ENCODE measurements around the gene LLCFC1. TPM values are rescaled to one million over a fixed set of nuclear protein-coding genes. Genes with fewer than 3 reads are reported as not detected.
A peak's percentile ranks its signal among the peaks of the same experiment; 100 is the strongest.
"Not testable (repeated sequence)": the region's sequence is repeated elsewhere in the genome, so short reads cannot be mapped to it uniquely, and the experiment has no call there.

LLCFC1 gene
- total and polyA plus RNA-seq, 5 donors = not detected

DNA sequence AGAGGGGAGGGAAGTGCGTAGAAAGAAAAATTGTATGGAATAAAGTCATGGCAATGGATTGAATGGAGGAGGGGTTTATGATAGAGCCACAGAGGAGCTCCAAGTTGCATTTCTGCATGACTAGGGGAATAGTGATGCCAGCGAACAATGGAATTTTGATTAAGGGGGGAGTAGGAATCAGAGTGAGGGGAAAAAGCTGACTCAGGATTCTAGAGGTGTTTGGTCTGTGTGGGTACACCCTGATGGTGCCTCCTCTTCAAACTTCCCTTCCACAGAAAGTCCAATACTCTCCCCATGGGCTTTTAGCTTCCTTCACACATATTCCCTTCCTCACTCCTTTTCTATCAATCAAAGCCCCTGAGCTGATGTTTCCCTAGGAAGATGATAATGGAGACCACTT, 24.7 kb downstream of the LLCFC1 start:
- WGBS = 84% methylated on average over 2 of the region's 2 CpGs
- ATAC-seq (no peak), DNase-seq (no peak)
- Histone ChIP-seq H3K4me1 (ENCODE audit: control insufficient read depth, insufficient read depth, low read length) (no peaks in the 10 kb centered on the region), H3K4me3 (ENCODE audit: low read length) (no peak overlapping the region), H3K27ac (ENCODE audit: low read length) (no peak overlapping the region), H3K9me3 (ENCODE audit: control insufficient read depth, low read length) (no peaks in the 10 kb centered on the region), H3K27me3 (ENCODE audit: control insufficient read depth, insufficient read depth) (no peaks in the 10 kb centered on the region)
- intact Hi-C loops (cut with DNase I) = no loop called here

DNA sequence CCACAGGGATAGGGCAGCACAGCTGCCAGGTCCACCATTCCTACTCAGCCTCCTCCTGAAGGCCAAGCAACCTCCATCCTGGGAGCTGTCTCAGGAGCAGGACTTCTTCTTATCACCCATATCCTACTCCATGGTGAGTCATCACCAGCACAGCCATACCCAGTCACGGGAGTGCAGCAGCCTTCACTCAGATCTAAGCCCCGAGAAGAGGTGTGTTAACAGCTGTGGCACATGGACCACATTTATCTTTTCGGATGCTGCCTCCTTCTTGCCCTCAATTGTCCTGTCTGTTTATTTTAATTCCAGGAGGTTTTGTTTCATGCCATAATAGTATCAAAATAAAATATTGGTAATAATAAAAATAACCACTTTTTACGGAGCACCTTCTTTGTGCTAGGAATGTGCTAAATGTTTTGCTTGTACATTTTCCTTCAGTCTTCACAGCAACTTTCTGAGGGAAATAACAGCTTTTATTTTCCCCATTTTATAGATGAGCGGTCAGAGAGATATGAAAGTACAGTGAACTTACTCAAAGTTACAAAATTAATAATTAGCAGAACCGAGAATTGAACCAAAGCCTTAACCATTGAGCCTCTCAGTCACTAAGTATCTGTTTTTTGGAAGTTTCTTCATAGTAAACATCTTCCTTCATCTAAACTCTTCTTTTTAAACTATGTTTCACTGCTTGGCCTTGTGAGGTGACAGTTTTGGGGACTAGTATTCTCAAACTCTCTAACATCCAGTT, 25.4 kb downstream of the LLCFC1 start:
- Histone ChIP-seq H3K27ac (ENCODE audit: low read length) (no peak overlapping the region), H3K9me3 (ENCODE audit: control insufficient read depth, low read length) (no peaks in the 10 kb centered on the region), H3K27me3 (ENCODE audit: control insufficient read depth, insufficient read depth) (no peaks in the 10 kb centered on the region), H3K4me3 (ENCODE audit: low read length) (no peak overlapping the region), H3K4me1 (ENCODE audit: control insufficient read depth, insufficient read depth, low read length) (no peaks in the 10 kb centered on the region)
- DNase-seq (no peak), ATAC-seq (no peak)
- 74% methylated on average over 6 of the region's 6 CpGs for WGBS
- intact Hi-C loops (cut with DNase I) = no loop called here

DNA sequence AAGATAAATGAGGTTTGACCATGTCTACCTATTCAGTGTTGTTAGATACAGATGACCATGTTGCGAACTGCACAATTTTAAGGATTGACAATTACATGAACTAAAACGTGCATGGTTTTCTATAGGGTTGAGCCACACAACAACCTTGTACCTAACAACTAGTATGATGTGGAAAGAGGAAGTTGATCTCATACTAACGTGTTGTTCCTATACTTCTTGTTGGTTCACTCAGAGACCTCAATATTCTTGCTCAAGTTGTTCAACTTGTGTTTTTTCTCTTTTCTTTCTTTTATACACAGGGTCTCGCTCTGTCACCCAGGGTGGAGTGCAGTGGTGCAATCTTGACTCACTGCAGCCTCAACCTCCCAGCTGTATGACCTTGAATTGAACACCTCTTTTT, 28.9 kb downstream of the LLCFC1 start:
- Histone ChIP-seq H3K27ac (ENCODE audit: low read length) (no peak overlapping the region), H3K4me3 (ENCODE audit: low read length) (no peak overlapping the region), H3K4me1 (ENCODE audit: control insufficient read depth, insufficient read depth, low read length) (no peaks in the 10 kb centered on the region), H3K9me3 (ENCODE audit: control insufficient read depth, low read length) (no peaks in the 10 kb centered on the region), H3K27me3 (ENCODE audit: control insufficient read depth, insufficient read depth) (no peaks in the 10 kb centered on the region)
- DNase-seq (no peak), ATAC-seq (no peak)
- intact Hi-C loops (cut with DNase I) = no loop called here
- WGBS = 78% methylated on average over 4 of the region's 4 CpGs

DNA sequence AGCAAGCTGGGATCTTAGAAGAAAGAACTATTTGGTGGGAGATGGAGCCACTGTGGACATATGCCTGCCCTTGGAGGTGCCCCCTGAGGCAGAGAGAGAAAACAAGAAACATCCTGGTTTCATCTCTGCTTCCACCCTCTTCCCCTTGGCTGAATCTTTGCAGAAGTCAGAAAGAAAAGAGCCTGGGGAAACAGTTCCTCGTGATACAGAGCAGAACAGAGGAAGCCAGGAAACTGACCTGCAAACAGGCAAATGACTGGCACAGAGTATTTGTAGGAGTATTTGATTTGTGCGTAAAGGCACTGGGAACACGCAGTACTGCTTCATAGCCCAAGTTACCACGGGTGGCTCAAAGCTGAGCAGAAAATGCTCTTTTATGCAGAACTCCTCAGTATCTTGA, 29.9 kb downstream of the LLCFC1 start:
- no peak for DNase-seq

DNA sequence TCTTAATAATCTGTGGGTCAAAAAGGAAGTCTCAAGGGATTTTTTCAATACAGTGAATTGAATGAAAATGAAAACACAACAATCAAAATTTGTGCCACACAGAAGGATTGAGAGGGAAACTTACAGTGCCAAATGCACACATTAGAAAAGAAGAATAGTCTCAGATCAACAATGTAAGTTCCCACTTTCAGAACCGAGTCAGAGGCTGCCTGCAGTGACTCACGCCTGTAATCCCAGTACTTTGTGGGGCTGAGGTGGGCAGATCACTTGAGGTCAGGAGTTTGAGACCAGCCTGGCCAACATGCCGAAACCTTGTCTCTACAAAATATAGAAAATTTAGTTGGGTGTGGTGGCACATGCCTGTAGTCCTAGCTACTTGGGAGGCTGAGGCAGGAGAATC, 35.3 kb downstream of the LLCFC1 start:
- DNase-seq = no peak
- Histone ChIP-seq H3K27me3 (ENCODE audit: control insufficient read depth, insufficient read depth) (no peaks in the 10 kb centered on the region), H3K9me3 (ENCODE audit: control insufficient read depth, low read length) (no peaks in the 10 kb centered on the region), H3K27ac (ENCODE audit: low read length) (no peak overlapping the region), H3K4me3 (ENCODE audit: low read length) (no peak overlapping the region), H3K4me1 (ENCODE audit: control insufficient read depth, insufficient read depth, low read length) (no peaks in the 10 kb centered on the region)
- WGBS = 80% methylated on average over 3 of the region's 3 CpGs
- intact Hi-C loops (cut with DNase I) = no loop called here
- no peak for ATAC-seq

More for the DNA sequence above, 29.9 kb downstream of the LLCFC1 start:
- ATAC-seq = no peak
- H3K27me3 ChIP-seq (ENCODE audit: control insufficient read depth, insufficient read depth) = no peaks in the 10 kb centered on the region
- intact Hi-C loops (cut with DNase I) = no loop called here
- no peaks in the 10 kb centered on the region for H3K9me3 ChIP-seq (ENCODE audit: control insufficient read depth, low read length)
- no peaks in the 10 kb centered on the region for H3K4me1 ChIP-seq (ENCODE audit: control insufficient read depth, insufficient read depth, low read length)
- H3K4me3 ChIP-seq (ENCODE audit: low read length) = no peak overlapping the region
- no peak overlapping the region for H3K27ac ChIP-seq (ENCODE audit: low read length)
- 53% methylated on average over 4 of the region's 4 CpGs for WGBS

DNA sequence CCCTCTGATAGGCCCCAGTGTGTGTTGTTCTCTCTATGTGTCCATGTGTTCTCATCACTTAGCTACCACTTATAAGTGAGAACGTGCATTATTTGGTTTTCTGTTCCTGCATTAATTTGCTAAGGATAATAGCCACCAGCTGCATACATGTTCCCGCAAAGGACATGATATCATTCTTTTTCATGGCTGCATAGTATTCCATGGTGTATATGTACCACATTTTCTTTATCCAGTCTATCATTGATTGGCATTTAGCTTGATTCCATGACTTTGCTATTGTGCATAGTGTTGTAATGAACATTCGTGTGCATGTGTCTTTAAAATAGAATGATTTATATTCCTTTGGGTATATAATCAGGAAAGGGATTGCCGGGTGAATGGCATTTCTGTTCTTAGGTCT, 39.1 kb downstream of the LLCFC1 start:
- WGBS = 78% methylated on average over 4 of the region's 4 CpGs
- intact Hi-C loops (cut with DNase I); H3K4me1 ChIP-seq (ENCODE audit: control insufficient read depth, insufficient read depth, low read length); ATAC-seq; H3K4me3 ChIP-seq (ENCODE audit: low read length); H3K9me3 ChIP-seq (ENCODE audit: control insufficient read depth, low read length); DNase-seq; H3K27me3 ChIP-seq (ENCODE audit: control insufficient read depth, insufficient read depth); H3K27ac ChIP-seq (ENCODE audit: low read length): not testable (repeated sequence)

DNA sequence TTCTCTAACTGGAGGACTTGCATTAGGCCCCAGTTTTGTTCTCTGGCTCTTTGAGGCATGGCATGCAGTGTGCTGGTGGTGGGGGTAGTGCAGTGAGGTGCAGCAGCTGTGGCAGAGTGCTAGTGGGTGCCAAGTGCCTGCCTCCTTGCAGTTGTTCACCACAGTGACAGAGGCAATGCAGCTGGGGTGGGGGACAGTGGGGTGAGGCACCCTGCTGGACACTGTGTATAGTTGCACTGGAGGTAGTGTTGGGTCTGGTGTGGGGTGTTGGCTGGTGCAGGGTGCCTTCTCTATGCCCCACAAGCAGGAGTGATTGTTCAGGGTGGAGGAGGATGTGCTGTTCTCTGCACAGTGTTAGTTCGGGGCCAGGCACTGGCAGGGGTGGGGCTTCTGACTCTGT, 44.5 kb downstream of the LLCFC1 start:
- DNase-seq (no peak), ATAC-seq (peak in 1 of 2 donors; percentile 24)
- 80% methylated on average over 1 of the region's 1 CpG for WGBS
- H3K4me3 ChIP-seq (ENCODE audit: low read length) = no peak overlapping the region
- no peaks in the 10 kb centered on the region for H3K27me3 ChIP-seq (ENCODE audit: control insufficient read depth, insufficient read depth)
- H3K4me1 ChIP-seq (ENCODE audit: control insufficient read depth, insufficient read depth, low read length) = no peaks in the 10 kb centered on the region
- H3K27ac ChIP-seq (ENCODE audit: low read length) = no peak overlapping the region
- intact Hi-C loops (cut with DNase I) = no loop called here
- H3K9me3 ChIP-seq (ENCODE audit: control insufficient read depth, low read length) = no peaks in the 10 kb centered on the region

DNA sequence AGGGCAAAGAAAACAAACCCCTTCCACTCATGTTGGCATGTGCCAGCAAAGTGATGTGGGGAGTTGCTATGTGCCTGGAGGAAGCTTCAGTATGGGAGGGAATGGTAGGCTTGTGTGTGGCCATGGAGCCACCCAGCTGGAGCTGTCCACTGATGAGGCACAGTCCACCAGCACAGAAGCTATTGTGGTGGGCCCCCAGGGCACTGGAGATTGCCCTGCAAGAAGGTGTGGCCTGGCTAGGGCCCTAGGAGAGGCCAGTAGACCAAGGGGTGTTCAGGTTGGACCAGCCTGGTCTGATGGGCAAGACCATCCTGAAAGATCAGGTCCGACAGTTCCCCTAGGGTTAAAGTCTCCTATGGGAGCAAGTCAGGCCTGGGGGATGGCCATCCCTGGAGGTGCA, 45.0 kb downstream of the LLCFC1 start:
- ATAC-seq (no peak), DNase-seq (no peak)
- Histone ChIP-seq H3K9me3 (ENCODE audit: control insufficient read depth, low read length) (no peaks in the 10 kb centered on the region), H3K27ac (ENCODE audit: low read length) (no peak overlapping the region), H3K27me3 (ENCODE audit: control insufficient read depth, insufficient read depth) (no peaks in the 10 kb centered on the region), H3K4me3 (ENCODE audit: low read length) (no peak overlapping the region), H3K4me1 (ENCODE audit: control insufficient read depth, insufficient read depth, low read length) (no peaks in the 10 kb centered on the region)
- 87% methylated on average over 1 of the region's 1 CpG for WGBS
- intact Hi-C loops (cut with DNase I) = no loop called here

Other genes starting within 250 kb of the LLCFC1 start
- under 1 TPM in 1 of 4 donors, not detected in 3; 0.61 TPM for gene PRSS1, start 190.0 kb upstream of the LLCFC1 start, total RNA-seq
- 0.27 TPM for gene PRSS1, start 190.0 kb upstream of the LLCFC1 start, polyA plus RNA-seq
- gene PRSS2, start 168.5 kb upstream of the LLCFC1 start, total RNA-seq = 1 to 10 TPM in 1 of 4 donors, not detected in 3; 4.0 TPM
- 0.16 TPM for gene PRSS2, start 168.5 kb upstream of the LLCFC1 start, polyA plus RNA-seq
- gene EPHB6, start 84.4 kb upstream of the LLCFC1 start, total RNA-seq = 10 to 100 TPM in 1 of 4 donors, 1 to 10 TPM in 3; 3.8 to 11.3 (median 6.7) TPM
- 6.9 TPM for gene EPHB6, start 84.4 kb upstream of the LLCFC1 start, polyA plus RNA-seq
- not detected for gene TRPV6, start 53.7 kb upstream of the LLCFC1 start, total RNA-seq
- not detected for gene TRPV6, start 53.7 kb upstream of the LLCFC1 start, polyA plus RNA-seq
- gene TRPV5, start 5.7 kb upstream of the LLCFC1 start, total RNA-seq = not detected
- gene TRPV5, start 5.7 kb upstream of the LLCFC1 start, polyA plus RNA-seq = not detected
- 1 to 10 TPM in 1 of 4 donors, under 1 TPM in 2, not detected in 1; 0.25 to 1.6 (median 0.60) TPM for gene KEL, start 22.9 kb downstream of the LLCFC1 start, total RNA-seq
- 0.29 TPM for gene KEL, start 22.9 kb downstream of the LLCFC1 start, polyA plus RNA-seq
- not detected for gene OR9A2, start 87.6 kb downstream of the LLCFC1 start, total RNA-seq
- not detected for gene OR9A2, start 87.6 kb downstream of the LLCFC1 start, polyA plus RNA-seq
- not detected for gene OR6V1, start 112.9 kb downstream of the LLCFC1 start, total RNA-seq
- not detected for gene OR6V1, start 112.9 kb downstream of the LLCFC1 start, polyA plus RNA-seq
- gene PIP, start 192.6 kb downstream of the LLCFC1 start, total RNA-seq = not detected
- gene PIP, start 192.6 kb downstream of the LLCFC1 start, polyA plus RNA-seq = not detected
- not detected for gene TAS2R39, start 243.9 kb downstream of the LLCFC1 start, total RNA-seq
- gene TAS2R39, start 243.9 kb downstream of the LLCFC1 start, polyA plus RNA-seq = not detected

Data from right cardiac atrium (tissue), 5 donors.